ENCODE data around the gene TBL1X. TPM values are rescaled to one million over a fixed set of nuclear protein-coding genes. Genes with fewer than 3 reads are reported as not detected.
A peak's percentile ranks its signal among the peaks of the same experiment; 100 is the strongest.

TBL1X gene
- total and polyA plus RNA-seq, 7 experiments from 2014 or later = 11.8 to 58.8 (median 28.9) TPM

GRCh38 chrX:9737363-9737762 lies 272.5 kb downstream of the TBL1X start:
- H3K4me3 Mint-ChIP-seq = no peak overlapping the region
- Histone ChIP-seq H3K4me1 (ENCODE audit: control insufficient read depth in 2 of 2, insufficient read depth in 2 of 2, low read length in 2 of 2) (no peaks in the 10 kb centered on the region), H3K36me3 (ENCODE audit: control insufficient read depth in 2 of 3, insufficient read depth in 3 of 3, low read length in 3 of 3) (no peaks in the 10 kb centered on the region), H3K27ac (ENCODE audit: low read depth, low read length) (no peak overlapping the region), H3K9me3 (ENCODE audit: control insufficient read depth in 2 of 3, low read length in 3 of 3) (no peaks in the 10 kb centered on the region), H3K27me3 (ENCODE audit: control insufficient read depth in 2 of 2, insufficient read depth in 2 of 2, low read length in 2 of 2) (no peaks in the 10 kb centered on the region), H3K4me3 (ENCODE audit: low read length) (no peak overlapping the region)
- no peaks in the 10 kb centered on the region for H3K4me1 Mint-ChIP-seq
- H3K36me3 Mint-ChIP-seq = no peaks in the 10 kb centered on the region
- DNase-seq (no peak), ATAC-seq (no peak)
- ChIA-PET CTCF (no interaction called here), POLR2A (no interaction called here)
- no peak overlapping the region for H3K27ac Mint-ChIP-seq
- intact Hi-C loops (cut with micrococcal nuclease) = no loop called here
- H3K9me3 Mint-ChIP-seq = peaks cover 0 to 3% (median 0%) of the 10 kb centered on the region in 11 donors
- peaks cover 0 to 5% (median 4%) of the 10 kb centered on the region in 5 donors for H3K27me3 Mint-ChIP-seq

DNA sequence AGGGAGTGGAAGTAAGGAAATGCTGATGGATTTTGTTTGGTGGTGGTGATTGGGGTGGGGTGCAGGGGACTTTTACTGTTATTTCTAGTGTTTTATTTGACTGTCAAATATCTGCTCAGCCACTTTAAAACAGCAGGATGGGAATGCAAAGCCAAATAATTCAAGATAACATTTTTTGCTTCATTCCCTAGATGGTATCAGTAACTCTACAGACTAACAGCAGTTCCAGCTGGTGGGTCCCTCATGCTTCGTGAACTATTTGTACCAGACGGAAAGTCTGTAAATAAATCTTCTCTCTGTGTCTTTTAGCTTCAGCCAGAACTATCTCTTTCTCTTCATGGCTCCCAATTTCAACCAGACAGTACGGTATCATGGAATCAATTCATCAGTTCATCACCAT lies 273.3 kb downstream of the TBL1X start:
- H3K27me3 ChIP-seq (ENCODE audit: control insufficient read depth in 2 of 2, insufficient read depth in 2 of 2, low read length in 2 of 2) = no peaks in the 10 kb centered on the region
- H3K27ac ChIP-seq (ENCODE audit: low read depth, low read length) = no peak overlapping the region
- intact Hi-C loops (cut with micrococcal nuclease) = no loop called here
- POLR2A ChIA-PET = no interaction called here
- H3K4me1 ChIP-seq (ENCODE audit: control insufficient read depth in 2 of 2, insufficient read depth in 2 of 2, low read length in 2 of 2) = no peaks in the 10 kb centered on the region
- Mint-ChIP-seq H3K36me3 (no peaks in the 10 kb centered on the region), H3K27me3 (peaks cover 0 to 5% (median 4%) of the 10 kb centered on the region in 5 donors), H3K9me3 (peaks cover 0 to 3% (median 0%) of the 10 kb centered on the region in 11 donors), H3K4me3 (no peak overlapping the region), H3K27ac (no peak overlapping the region), H3K4me1 (no peaks in the 10 kb centered on the region)
- H3K4me3 ChIP-seq (ENCODE audit: low read length) = no peak overlapping the region
- ATAC-seq (no peak), DNase-seq (no peak)
- H3K36me3 ChIP-seq (ENCODE audit: control insufficient read depth in 2 of 3, insufficient read depth in 3 of 3, low read length in 3 of 3) = no peaks in the 10 kb centered on the region
- CTCF ChIA-PET = no interaction called here
- H3K9me3 ChIP-seq (ENCODE audit: control insufficient read depth in 2 of 3, low read length in 3 of 3) = no peaks in the 10 kb centered on the region

GRCh38 chrX:9739130-9739529 lies 274.3 kb downstream of the TBL1X start:
- DNase-seq (no peak), ATAC-seq (no peak)
- intact Hi-C loops (cut with micrococcal nuclease) = no loop called here
- Histone ChIP-seq H3K9me3 (ENCODE audit: control insufficient read depth in 2 of 3, low read length in 3 of 3) (no peaks in the 10 kb centered on the region), H3K4me1 (ENCODE audit: control insufficient read depth in 2 of 2, insufficient read depth in 2 of 2, low read length in 2 of 2) (no peaks in the 10 kb centered on the region), H3K36me3 (ENCODE audit: control insufficient read depth in 2 of 3, insufficient read depth in 3 of 3, low read length in 3 of 3) (no peaks in the 10 kb centered on the region), H3K27me3 (ENCODE audit: control insufficient read depth in 2 of 2, insufficient read depth in 2 of 2, low read length in 2 of 2) (no peaks in the 10 kb centered on the region), H3K4me3 (ENCODE audit: low read length) (no peak overlapping the region), H3K27ac (ENCODE audit: low read depth, low read length) (no peak overlapping the region)
- POLR2A ChIA-PET = no interaction called here
- peaks cover 0 to 5% (median 0%) of the 10 kb centered on the region in 11 donors for H3K9me3 Mint-ChIP-seq
- no peaks in the 10 kb centered on the region for H3K4me1 Mint-ChIP-seq
- no peak overlapping the region for H3K4me3 Mint-ChIP-seq
- H3K36me3 Mint-ChIP-seq = peaks cover 0 to 6% (median 0%) of the 10 kb centered on the region in 5 donors
- H3K27me3 Mint-ChIP-seq = peaks cover 0 to 5% (median 3%) of the 10 kb centered on the region in 5 donors
- CTCF ChIA-PET = no interaction called here
- no peak overlapping the region for H3K27ac Mint-ChIP-seq

DNA sequence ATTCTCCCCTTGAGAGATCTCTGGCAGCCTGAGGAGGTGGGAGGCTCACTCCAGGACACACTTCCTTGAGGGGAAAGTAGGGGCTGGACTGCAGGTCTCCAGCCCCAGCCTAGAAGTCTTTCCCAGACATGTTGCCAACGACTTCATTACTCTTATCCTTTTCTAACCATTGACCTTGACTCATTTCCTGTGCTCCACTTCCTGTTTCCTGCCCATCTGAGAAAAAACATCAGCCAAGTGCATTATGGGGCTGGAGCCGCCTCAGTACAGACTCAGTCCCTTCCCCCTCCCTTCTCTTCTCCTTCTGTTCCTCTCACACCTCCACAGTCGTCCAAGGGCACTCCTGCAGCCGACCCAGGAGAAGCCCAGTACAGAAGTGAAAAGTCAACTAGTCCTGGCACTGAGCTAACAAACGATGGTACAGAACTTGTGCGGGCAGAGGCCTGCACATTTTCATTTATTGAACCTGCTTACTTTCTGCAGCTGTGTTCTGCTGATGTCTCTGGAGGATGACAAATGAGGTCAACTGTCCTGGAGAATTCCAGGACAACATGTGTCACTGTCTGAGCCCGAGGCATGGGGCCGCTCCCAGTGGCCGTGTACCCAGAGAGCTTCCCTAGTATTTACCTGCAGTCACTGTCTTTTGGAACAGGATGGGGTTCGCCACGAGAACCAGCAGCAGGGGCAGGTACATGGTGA lies 280.7 kb downstream of the TBL1X start:
- ATAC-seq = peak; percentile 41

GRCh38 chrX:9746148-9746888 lies 281.5 kb downstream of the TBL1X start:
- Histone ChIP-seq H3K4me3 (ENCODE audit: low read length) (no peak overlapping the region), H3K27ac (ENCODE audit: low read depth, low read length) (no peak overlapping the region), H3K4me1 (ENCODE audit: control insufficient read depth in 2 of 2, insufficient read depth in 2 of 2, low read length in 2 of 2) (peaks cover 0 to 3% of the 10 kb centered on the region in 2 donors), H3K9me3 (ENCODE audit: control insufficient read depth in 2 of 3, low read length in 3 of 3) (no peaks in the 10 kb centered on the region), H3K27me3 (ENCODE audit: control insufficient read depth in 2 of 2, insufficient read depth in 2 of 2, low read length in 2 of 2) (no peaks in the 10 kb centered on the region), H3K36me3 (ENCODE audit: control insufficient read depth in 2 of 3, insufficient read depth in 3 of 3, low read length in 3 of 3) (no peaks in the 10 kb centered on the region)
- Mint-ChIP-seq H3K27me3 (peaks cover 0 to 3% (median 0%) of the 10 kb centered on the region in 5 donors), H3K27ac (no peak overlapping the region), H3K4me1 (peaks cover 11 to 20% (median 17%) of the 10 kb centered on the region in 7 donors), H3K36me3 (peaks cover 0 to 11% (median 6%) of the 10 kb centered on the region in 5 donors), H3K9me3 (peaks cover 0 to 26% (median 9%) of the 10 kb centered on the region in 11 donors), H3K4me3 (peak overlapping the region in 1 of 10 donors; percentile 30)
- CTCF ChIA-PET = no interaction called here
- DNase-seq = no peak
- intact Hi-C loops (cut with micrococcal nuclease) = no loop called here
- ATAC-seq = no peak
- POLR2A ChIA-PET = no interaction called here

More for the DNA sequence above, 280.7 kb downstream of the TBL1X start:
- H3K4me3 Mint-ChIP-seq = peak overlapping the region in 9 of 10 donors; percentile 14 to 65 (median 57)
- peaks cover 11 to 20% (median 17%) of the 10 kb centered on the region in 7 donors for H3K4me1 Mint-ChIP-seq
- Histone ChIP-seq H3K4me3 (ENCODE audit: low read length) (no peak overlapping the region), H3K36me3 (ENCODE audit: control insufficient read depth in 2 of 3, insufficient read depth in 3 of 3, low read length in 3 of 3) (no peaks in the 10 kb centered on the region), H3K27ac (ENCODE audit: low read depth, low read length) (no peak overlapping the region), H3K4me1 (ENCODE audit: control insufficient read depth in 2 of 2, insufficient read depth in 2 of 2, low read length in 2 of 2) (peaks cover 0 to 3% of the 10 kb centered on the region in 2 donors), H3K27me3 (ENCODE audit: control insufficient read depth in 2 of 2, insufficient read depth in 2 of 2, low read length in 2 of 2) (no peaks in the 10 kb centered on the region), H3K9me3 (ENCODE audit: control insufficient read depth in 2 of 3, low read length in 3 of 3) (no peaks in the 10 kb centered on the region)
- peaks cover 0 to 11% (median 6%) of the 10 kb centered on the region in 5 donors for H3K36me3 Mint-ChIP-seq
- H3K9me3 Mint-ChIP-seq = peaks cover 0 to 26% (median 9%) of the 10 kb centered on the region in 11 donors
- ChIA-PET CTCF (no interaction called here), POLR2A (no interaction called here)
- peak overlapping the region in 3 of 9 donors; percentile 45 to 78 (median 62) for H3K27ac Mint-ChIP-seq
- intact Hi-C loops (cut with micrococcal nuclease) = no loop called here
- peaks cover 0 to 3% (median 0%) of the 10 kb centered on the region in 5 donors for H3K27me3 Mint-ChIP-seq
- no peak for DNase-seq

DNA sequence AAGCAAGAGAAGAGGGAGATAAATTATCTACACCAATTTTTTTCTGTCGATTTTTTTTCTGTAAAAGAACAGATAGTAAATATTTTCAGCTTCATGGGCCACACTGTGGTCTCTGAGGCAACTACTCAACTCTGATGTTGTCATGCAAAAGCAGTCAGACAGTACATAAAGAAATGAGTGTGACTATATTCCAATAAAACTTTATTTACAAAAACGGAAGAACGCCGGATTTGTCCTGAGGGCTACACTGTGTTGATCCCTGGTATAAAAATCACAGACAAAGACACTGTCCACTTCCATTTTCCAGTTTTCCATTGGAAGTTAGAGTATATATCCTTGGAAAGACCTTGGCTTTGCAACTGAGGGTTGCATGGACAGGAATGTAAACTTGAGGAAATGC lies 282.8 kb downstream of the TBL1X start:
- Mint-ChIP-seq H3K27ac (no peak overlapping the region), H3K4me1 (peaks cover 12 to 20% (median 17%) of the 10 kb centered on the region in 7 donors), H3K4me3 (no peak overlapping the region), H3K27me3 (peaks cover 0 to 5% (median 0%) of the 10 kb centered on the region in 5 donors), H3K9me3 (peaks cover 0 to 26% (median 9%) of the 10 kb centered on the region in 11 donors), H3K36me3 (peaks cover 0 to 11% (median 6%) of the 10 kb centered on the region in 5 donors)
- ChIA-PET CTCF (interaction anchor here (0.6 kb wide), 1 partner anchor 383 kb away, joined by 3 read pairs; no protein-coding TSS in a partner anchor), POLR2A (no interaction called here)
- Histone ChIP-seq H3K36me3 (ENCODE audit: control insufficient read depth in 2 of 3, insufficient read depth in 3 of 3, low read length in 3 of 3) (no peaks in the 10 kb centered on the region), H3K9me3 (ENCODE audit: control insufficient read depth in 2 of 3, low read length in 3 of 3) (no peaks in the 10 kb centered on the region), H3K4me3 (ENCODE audit: low read length) (no peak overlapping the region), H3K27ac (ENCODE audit: low read depth, low read length) (no peak overlapping the region), H3K4me1 (ENCODE audit: control insufficient read depth in 2 of 2, insufficient read depth in 2 of 2, low read length in 2 of 2) (peaks cover 0 to 3% of the 10 kb centered on the region in 2 donors), H3K27me3 (ENCODE audit: control insufficient read depth in 2 of 2, insufficient read depth in 2 of 2, low read length in 2 of 2) (no peaks in the 10 kb centered on the region)
- DNase-seq (no peak), ATAC-seq (no peak)
- intact Hi-C loops (cut with micrococcal nuclease) = no loop called here
